ENCODE data around the gene FOXL3.

Gene FOXL3

GRCh38 chr7:324011-324410, 34.0 kb downstream of the FOXL3 start:
- no peak for TF ChIP-seq ZBTB7A (IDR thresholded peaks at IDR 0.05; ENCODE audit: low read depth)
- TF ChIP-seq USF1 (IDR thresholded peaks at IDR 0.05): no peak
- TF ChIP-seq TEAD4 (IDR thresholded peaks at IDR 0.05): no peak
- TF ChIP-seq CREB1 (IDR thresholded peaks at IDR 0.05; ENCODE audit: low read depth): no peak
- TF ChIP-seq TAF1 (IDR thresholded peaks at IDR 0.05; ENCODE audit: low read depth): no peak
- no peak for TF ChIP-seq CEBPB (IDR thresholded peaks at IDR 0.05)
- no peak for TF ChIP-seq YY1 (IDR thresholded peaks at IDR 0.05; ENCODE audit: low read depth)

GRCh38 chr7:325051-325798, 35.3 kb downstream of the FOXL3 start:
- TF ChIP-seq NFIC (IDR thresholded peaks at IDR 0.05) (no peak), CEBPB (IDR thresholded peaks at IDR 0.05) (no peak), TAF1 (IDR thresholded peaks at IDR 0.05; ENCODE audit: low read depth) (no peak), TEAD4 (IDR thresholded peaks at IDR 0.05) (no peak), CREB1 (IDR thresholded peaks at IDR 0.05; ENCODE audit: low read depth) (no peak), USF1 (IDR thresholded peaks at IDR 0.05) (no peak), MAX (IDR thresholded peaks at IDR 0.05) (no peak), TCF12 (IDR thresholded peaks at IDR 0.05; ENCODE audit: low read depth) (no peak), EP300 (IDR thresholded peaks at IDR 0.05; ENCODE audit: borderline replicate concordance) (no peak), REST (IDR thresholded peaks at IDR 0.05; ENCODE audit: low read depth) (no peak), RAD21 (IDR thresholded peaks at IDR 0.05; ENCODE audit: low read depth) (no peak), FOXM1 (IDR thresholded peaks at IDR 0.05; ENCODE audit: borderline replicate concordance, low read depth) (no peak), YY1 (IDR thresholded peaks at IDR 0.05; ENCODE audit: low read depth) (no peak), EGR1 (IDR thresholded peaks at IDR 0.05) (no peak)

GRCh38 chr7:325811-326210, 35.8 kb downstream of the FOXL3 start:
- TF ChIP-seq CEBPB (IDR thresholded peaks at IDR 0.05) (no peak), RAD21 (IDR thresholded peaks at IDR 0.05; ENCODE audit: low read depth) (no peak), YY1 (IDR thresholded peaks at IDR 0.05; ENCODE audit: low read depth) (no peak), TCF12 (IDR thresholded peaks at IDR 0.05; ENCODE audit: low read depth) (no peak), CREB1 (IDR thresholded peaks at IDR 0.05; ENCODE audit: low read depth) (no peak), MAX (IDR thresholded peaks at IDR 0.05) (no peak), EGR1 (IDR thresholded peaks at IDR 0.05) (no peak), REST (IDR thresholded peaks at IDR 0.05; ENCODE audit: low read depth) (no peak), NFIC (IDR thresholded peaks at IDR 0.05) (no peak), TAF1 (IDR thresholded peaks at IDR 0.05; ENCODE audit: low read depth) (no peak), EP300 (IDR thresholded peaks at IDR 0.05; ENCODE audit: borderline replicate concordance) (no peak), USF1 (IDR thresholded peaks at IDR 0.05) (no peak), FOXM1 (IDR thresholded peaks at IDR 0.05; ENCODE audit: borderline replicate concordance, low read depth) (no peak), ZBTB7A (IDR thresholded peaks at IDR 0.05; ENCODE audit: low read depth) (no peak), TEAD4 (IDR thresholded peaks at IDR 0.05) (no peak)

GRCh38 chr7:326273-326672, 36.3 kb downstream of the FOXL3 start:
- no peak for TF ChIP-seq TEAD4 (IDR thresholded peaks at IDR 0.05)

- TF ChIP-seq CEBPB (IDR thresholded peaks at IDR 0.05) (no peak), USF1 (IDR thresholded peaks at IDR 0.05) (no peak), YY1 (IDR thresholded peaks at IDR 0.05; ENCODE audit: low read depth) (no peak), EGR1 (IDR thresholded peaks at IDR 0.05) (no peak), EP300 (IDR thresholded peaks at IDR 0.05; ENCODE audit: borderline replicate concordance) (no peak), TCF12 (IDR thresholded peaks at IDR 0.05; ENCODE audit: low read depth) (no peak), RAD21 (IDR thresholded peaks at IDR 0.05; ENCODE audit: low read depth) (no peak), MAX (IDR thresholded peaks at IDR 0.05) (no peak), NFIC (IDR thresholded peaks at IDR 0.05) (no peak), TAF1 (IDR thresholded peaks at IDR 0.05; ENCODE audit: low read depth) (no peak), ZBTB7A (IDR thresholded peaks at IDR 0.05; ENCODE audit: low read depth) (no peak), FOXM1 (IDR thresholded peaks at IDR 0.05; ENCODE audit: borderline replicate concordance, low read depth) (no peak), REST (IDR thresholded peaks at IDR 0.05; ENCODE audit: low read depth) (no peak), TEAD4 (IDR thresholded peaks at IDR 0.05) (no peak), CREB1 (IDR thresholded peaks at IDR 0.05; ENCODE audit: low read depth) (no peak)
Observed at GRCh38 chr7:326809-327232, 36.9 kb downstream of the FOXL3 start.
